Measurements from ENCODE around the gene MATN3.

The MATN3 gene

GRCh38 chr2:19991895-19992294 is 20.6 kb downstream of the MATN3 start:
- ATAC-seq = no peak
- TF ChIP-seq TSHZ2 (CRISPR knock-in tag; IDR thresholded peaks at IDR 0.05) (no peak), TCF4 (CRISPR knock-in tag; IDR thresholded peaks at IDR 0.05; ENCODE audit: borderline replicate concordance) (no peak), CREB5 (CRISPR knock-in tag; IDR thresholded peaks at IDR 0.05; ENCODE audit: low read depth) (no peak), CSRNP3 (CRISPR knock-in tag; IDR thresholded peaks at IDR 0.05) (no peak), ARNTL (CRISPR knock-in tag; IDR thresholded peaks at IDR 0.05; ENCODE audit: borderline replicate concordance, low read depth) (no peak), BACH2 (CRISPR knock-in tag; IDR thresholded peaks at IDR 0.05; ENCODE audit: borderline replicate concordance) (no peak), ZNF8 (CRISPR knock-in tag; IDR thresholded peaks at IDR 0.05) (no peak), ZNF70 (CRISPR knock-in tag; IDR thresholded peaks at IDR 0.05) (no peak)

GRCh38 chr2:19990416-19990728 is 22.1 kb downstream of the MATN3 start:
- no peak for ATAC-seq
- TF ChIP-seq ISL1 (CRISPR knock-in tag; IDR thresholded peaks at IDR 0.05) = no peak
- no peak for TF ChIP-seq TCF4 (CRISPR knock-in tag; IDR thresholded peaks at IDR 0.05; ENCODE audit: borderline replicate concordance)
- TF ChIP-seq OSR1 (CRISPR knock-in tag; IDR thresholded peaks at IDR 0.05) = no peak
- no peak; the same call in 1 of the 2 replicates for TF ChIP-seq CSDC2 (CRISPR knock-in tag; IDR thresholded peaks at IDR 0.05)
- TF ChIP-seq ARNTL (CRISPR knock-in tag; IDR thresholded peaks at IDR 0.05; ENCODE audit: borderline replicate concordance, low read depth) = no peak
- no peak for TF ChIP-seq ZNF565 (CRISPR knock-in tag; conservative IDR thresholded peaks at IDR 0.05; ENCODE audit: low read depth)
- no peak for TF ChIP-seq ESRRG (CRISPR knock-in tag; IDR thresholded peaks at IDR 0.05)
- TF ChIP-seq ZNF8 (CRISPR knock-in tag; IDR thresholded peaks at IDR 0.05) = no peak

- no peak for TF ChIP-seq ISL1 (CRISPR knock-in tag; IDR thresholded peaks at IDR 0.05)
- no peak for TF ChIP-seq OSR1 (CRISPR knock-in tag; IDR thresholded peaks at IDR 0.05)
- no peak for TF ChIP-seq ZNF70 (CRISPR knock-in tag; IDR thresholded peaks at IDR 0.05)
- TF ChIP-seq GLIS3 (CRISPR knock-in tag; IDR thresholded peaks at IDR 0.05) = peak; percentile 78; the same call in 1 of the 2 replicates
- no peak for TF ChIP-seq CSRNP3 (CRISPR knock-in tag; IDR thresholded peaks at IDR 0.05)
- 0 out of 2 replicates have a peak, but pooled peaks have one; percentile 66 for TF ChIP-seq CSDC2 (CRISPR knock-in tag; IDR thresholded peaks at IDR 0.05)
- peak; percentile 96 for ATAC-seq
These were observed 22.6 kb downstream of the MATN3 start, which contains the start of gene WDR35 for GRCh38 chr2:19989667-19990415. TSS of gene WDR35 (minus strand) at chr2:19990105. CDS start at chr2:19990015, 90 bp downstream.

GRCh38 chr2:19989342-19989666 is 23.2 kb downstream of the MATN3 start:
- ATAC-seq = peak; percentile 46; the same call in 2 of the 3 replicates
- TF ChIP-seq ZFP30 (CRISPR knock-in tag; IDR thresholded peaks at IDR 0.05) (no peak), ZNF8 (CRISPR knock-in tag; IDR thresholded peaks at IDR 0.05) (no peak), OSR1 (CRISPR knock-in tag; IDR thresholded peaks at IDR 0.05) (no peak), ISL1 (CRISPR knock-in tag; IDR thresholded peaks at IDR 0.05) (no peak), ZNF565 (CRISPR knock-in tag; conservative IDR thresholded peaks at IDR 0.05; ENCODE audit: low read depth) (no peak), TSHZ2 (CRISPR knock-in tag; IDR thresholded peaks at IDR 0.05) (no peak), SNAI2 (CRISPR knock-in tag; IDR thresholded peaks at IDR 0.05) (no peak), PATZ1 (CRISPR knock-in tag; IDR thresholded peaks at IDR 0.05; ENCODE audit: borderline replicate concordance) (no peak), CREB5 (CRISPR knock-in tag; IDR thresholded peaks at IDR 0.05; ENCODE audit: low read depth) (no peak), CSRNP3 (CRISPR knock-in tag; IDR thresholded peaks at IDR 0.05) (no peak), ARNTL (CRISPR knock-in tag; IDR thresholded peaks at IDR 0.05; ENCODE audit: borderline replicate concordance, low read depth) (no peak), RARB (CRISPR knock-in tag; IDR thresholded peaks at IDR 0.05) (no peak)

All from SK-N-SH treated with all-trans-retinoic acid at 6 μM for 48 hours (cell line).